Spleen (tissue), 11 donors: Measurements from ENCODE around the gene PARP1. TPM values are rescaled to one million over a fixed set of nuclear protein-coding genes. Genes with fewer than 3 reads are reported as not detected.

Experiments used
- DNase-seq: peaks from one replicate; pipeline ENCODE4 v3.0.0-alpha.2; 2020
- H3K27ac ChIP-seq, 8 donors: fragments of 200-600 bp; sonication (generic) in 7 of 8; 1 replicate in 4 of 8; 2 replicates in 4 of 8; pipeline versions ENCODE4 v1.5.0 to v1.8.0; 2016 to 2021; ENCODE audit warnings: inconsistent platforms in 4 of 8, mild to moderate bottlenecking in 4 of 8, moderate library complexity in 1 of 8
- H3K27me3 ChIP-seq, 7 donors: fragments of 200-600 bp; sonication (generic) in 6 of 7; replicated peaks in 1 of 7; 1 replicate in 4 of 7; 2 replicates in 3 of 7; pipeline versions ENCODE4 v1.5.0 to v1.8.0; 2016 to 2021; ENCODE audit warnings: inconsistent platforms in 3 of 7, mild to moderate bottlenecking in 1 of 7
- H3K36me3 ChIP-seq, 6 donors: fragments of 200-600 bp; sonication (generic) in 5 of 6; 1 replicate in 4 of 6; 2 replicates in 2 of 6; pipeline versions ENCODE4 v1.5.0 to v1.8.0; 2016 to 2021; ENCODE audit warnings: inconsistent platforms in 2 of 6
- H3K4me1 ChIP-seq, 6 donors: fragments of 200-600 bp; sonication (generic) in 5 of 6; 1 replicate in 3 of 6; 2 replicates in 3 of 6; pipeline versions ENCODE4 v1.5.0 to v1.8.0; 2016 to 2021; ENCODE audit warnings: inconsistent platforms in 3 of 6
- H3K4me3 ChIP-seq, 8 donors: fragments of 200-600 bp; sonication (generic) in 7 of 8; 1 replicate in 4 of 8; 2 replicates in 4 of 8; pipeline versions ENCODE4 v1.5.0 to v1.8.0; 2016 to 2021; ENCODE audit warnings: inconsistent platforms in 4 of 8, mild to moderate bottlenecking in 4 of 8, moderate library complexity in 2 of 8
- H3K9me3 ChIP-seq, 8 donors: fragments of 200-600 bp; sonication (generic) in 7 of 8; 1 replicate in 4 of 8; 2 replicates in 4 of 8; pipeline versions ENCODE4 v1.5.0 to v1.8.0; 2016 to 2021; ENCODE audit warnings: inconsistent platforms in 4 of 8
- POLR2A ChIP-seq, 3 donors: fragments of 450-650 bp; IDR thresholded peaks; one replicate each; pipeline ENCODE4 v1.5.1; 2017; ENCODE audit warnings: antibody characterized with exemption in 3 of 3, mild to moderate bottlenecking in 1 of 3
- POLR2AphosphoS5 ChIP-seq, 3 donors: sonication (generic); formaldehyde crosslinking; IDR thresholded peaks; one replicate each; pipeline ENCODE4 v1.5.1; 2017; ENCODE audit warnings: antibody characterized with exemption in 3 of 3
- whole genome bisulfite sequencing, 5 donors: extraction: QIAGEN DNeasy Blood & Tissue Kit in 3 of 5; methylation state at CpG; one replicate each; pipeline versions ENCODE4 v1.1.5 to v1.1.7; 2013 to 2018; 5-methylcytosine and 5-hydroxymethylcytosine counted together
- intact Hi-C: fragments of 100-400 bp; cut with DNase I; formaldehyde crosslinking; loops from one replicate; pipeline ENCODE4 v1.15.0; 2023; ENCODE audit warnings: low total_unique reads
- polyA plus RNA-seq, 3 donors: library from polyadenylated mRNA; stranded (reverse); fragments of 200-250 nt; gene quantifications; one replicate each; pipeline ENCODE4 v1.2.1, GENCODE V29; 2013
- total RNA-seq, 7 donors: library from RNA; depleted of rRNA in 3 of 7; stranded (reverse); fragments of >200 nt in 3 of 7; fragmentation: NEBNext Ultra II Directional in 4 of 7; extraction: Animal tissue kit (Norgen Biotek cat#: 25700) in 4 of 7; gene quantifications; one replicate each; pipeline versions ENCODE4 v1.1.0 to v1.2.1, GENCODE V29; 2016 to 2021
- TF ChIP-seq, protein P1 (sequence below), 11 experiments: fragments of 200-600 bp in 7 of 11; fragments of 450-650 bp in 4 of 11; sonication (generic) in 4 of 11; IDR thresholded peaks in 8 of 11; conservative IDR thresholded peaks in 3 of 11; 1 replicate in 7 of 11; 2 replicates in 4 of 11; pipeline versions ENCODE4 v1.4.0 to v1.8.0; 2016 to 2021; ENCODE audit warnings: antibody characterized with exemption in 11 of 11, inconsistent platforms in 4 of 11, mild to moderate bottlenecking in 1 of 11
- donor health status: healthy with polysubstance abuse.
- donor health status: DM: no; HTN: no; CAD: no; lungs with moderate emphysema.
- donor health status: DM: no; HTN: no; CAD: no.
- donor health status: Bipolar disorder and iron deficiency.
- donor health status: healthy.
- donor health status: DM: no; HTN: no; CAD: no.
- donor health status: DM: yes; HTN: yes; CAD: no.

Gene PARP1
- total and polyA plus RNA-seq, 10 donors = 39.2 to 213 (median 125) TPM

DNA sequence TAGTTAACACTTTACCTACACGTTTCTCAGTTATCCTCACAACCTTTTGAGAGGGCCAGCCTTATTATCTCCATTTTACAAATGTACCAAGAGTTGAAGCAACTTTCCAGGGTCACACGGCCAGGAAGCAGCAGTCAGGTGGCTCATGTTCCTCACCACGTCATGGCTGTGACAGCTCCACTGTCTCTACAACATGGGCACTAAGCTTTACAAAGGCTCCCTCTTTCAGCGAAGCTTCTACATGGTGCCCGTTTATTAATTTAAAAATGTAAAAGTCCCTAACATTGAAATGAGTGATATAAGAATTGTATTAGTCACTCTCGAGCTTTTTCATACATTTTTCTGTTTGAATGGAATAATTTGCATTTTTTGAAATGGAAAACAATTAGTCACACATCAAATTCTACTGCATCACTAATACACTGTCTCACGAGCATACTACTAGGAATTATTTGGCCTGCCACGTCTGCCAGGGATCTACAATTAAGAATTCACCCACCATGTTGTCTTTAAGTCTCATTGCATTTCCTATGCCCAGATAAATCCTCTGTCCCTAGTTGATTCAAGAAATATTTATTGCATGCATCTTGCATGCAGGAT is 70.5 kb downstream of the PARP1 start:
- 57 to 70% (median 62%) methylated on average over 8 of the region's 8 CpGs for WGBS, 5 donors
- TF ChIP-seq POLR2AphosphoS5 (IDR thresholded peaks at IDR 0.05) (no peak), POLR2A (IDR thresholded peaks at IDR 0.05) (no peak)
- TF ChIP-seq, protein P1, sequence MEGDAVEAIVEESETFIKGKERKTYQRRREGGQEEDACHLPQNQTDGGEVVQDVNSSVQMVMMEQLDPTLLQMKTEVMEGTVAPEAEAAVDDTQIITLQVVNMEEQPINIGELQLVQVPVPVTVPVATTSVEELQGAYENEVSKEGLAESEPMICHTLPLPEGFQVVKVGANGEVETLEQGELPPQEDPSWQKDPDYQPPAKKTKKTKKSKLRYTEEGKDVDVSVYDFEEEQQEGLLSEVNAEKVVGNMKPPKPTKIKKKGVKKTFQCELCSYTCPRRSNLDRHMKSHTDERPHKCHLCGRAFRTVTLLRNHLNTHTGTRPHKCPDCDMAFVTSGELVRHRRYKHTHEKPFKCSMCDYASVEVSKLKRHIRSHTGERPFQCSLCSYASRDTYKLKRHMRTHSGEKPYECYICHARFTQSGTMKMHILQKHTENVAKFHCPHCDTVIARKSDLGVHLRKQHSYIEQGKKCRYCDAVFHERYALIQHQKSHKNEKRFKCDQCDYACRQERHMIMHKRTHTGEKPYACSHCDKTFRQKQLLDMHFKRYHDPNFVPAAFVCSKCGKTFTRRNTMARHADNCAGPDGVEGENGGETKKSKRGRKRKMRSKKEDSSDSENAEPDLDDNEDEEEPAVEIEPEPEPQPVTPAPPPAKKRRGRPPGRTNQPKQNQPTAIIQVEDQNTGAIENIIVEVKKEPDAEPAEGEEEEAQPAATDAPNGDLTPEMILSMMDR (IDR thresholded peaks at IDR 0.05 in 8 of 11, conservative IDR thresholded peaks at IDR 0.05 in 3 of 11) = no peak
- Histone ChIP-seq H3K4me1 (peaks cover 5 to 10% (median 9%) of the 10 kb centered on the region in 6 donors), H3K4me3 (no peak overlapping the region), H3K27ac (no peak overlapping the region), H3K9me3 (peaks cover 0 to 17% (median 3%) of the 10 kb centered on the region in 8 donors), H3K27me3 (no peaks in the 10 kb centered on the region), H3K36me3 (no peaks in the 10 kb centered on the region)
- DNase-seq = no peak
- intact Hi-C loops = no loop called here

DNA sequence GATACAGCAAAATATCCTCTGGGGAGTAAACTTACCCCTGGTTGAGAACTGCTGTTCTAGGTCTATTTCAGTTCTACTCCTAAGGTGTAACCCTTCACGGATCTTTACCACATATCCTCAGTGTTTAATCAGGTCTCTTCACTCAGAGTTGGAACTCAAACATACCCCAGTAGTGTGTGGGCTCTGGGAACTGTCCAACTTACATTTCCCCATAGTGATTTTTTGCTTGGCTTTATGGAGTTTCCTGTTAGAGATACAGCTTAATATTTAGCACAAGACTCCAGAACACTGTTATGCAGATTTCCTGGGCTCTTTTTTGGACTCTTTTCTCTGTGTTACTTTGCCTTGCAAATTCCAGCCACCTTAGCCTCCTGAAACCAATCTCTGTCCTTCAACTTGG is 72.2 kb downstream of the PARP1 start:
- no peaks in the 10 kb centered on the region for H3K36me3 ChIP-seq
- TF ChIP-seq POLR2AphosphoS5 (IDR thresholded peaks at IDR 0.05) = no peak
- no peak for TF ChIP-seq POLR2A (IDR thresholded peaks at IDR 0.05)
- TF ChIP-seq, protein P1 (IDR thresholded peaks at IDR 0.05 in 8 of 11, conservative IDR thresholded peaks at IDR 0.05 in 3 of 11) = no peak
- no peak overlapping the region for H3K4me3 ChIP-seq
- DNase-seq = no peak
- intact Hi-C loops = no loop called here
- WGBS, 5 donors = 44 to 67% (median 61%) methylated on average over 1 of the region's 1 CpG
- peaks cover 0 to 8% (median 0%) of the 10 kb centered on the region in 8 donors for H3K9me3 ChIP-seq
- H3K4me1 ChIP-seq = peaks cover 5 to 10% (median 9%) of the 10 kb centered on the region in 6 donors
- no peaks in the 10 kb centered on the region for H3K27me3 ChIP-seq
- no peak overlapping the region for H3K27ac ChIP-seq

DNA sequence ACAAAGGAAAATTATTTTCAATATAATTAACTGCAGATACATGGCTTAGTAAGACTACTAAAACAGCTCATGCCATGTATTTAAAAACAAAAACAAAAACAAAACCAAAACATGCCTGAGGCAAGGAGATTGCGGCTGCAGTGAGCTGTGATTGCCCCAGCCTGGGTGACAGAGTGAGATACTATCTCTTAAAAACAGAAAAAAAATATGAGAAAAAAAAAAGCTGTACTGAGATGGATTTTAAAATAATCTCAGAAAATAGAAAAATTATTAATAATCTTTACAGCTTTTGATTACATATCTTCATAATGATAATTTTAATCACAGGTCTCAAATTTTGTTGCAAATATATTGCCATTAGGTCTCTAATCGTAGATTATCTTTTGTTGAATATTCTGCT is 74.9 kb downstream of the PARP1 start:
- H3K4me3 ChIP-seq = peak overlapping the region in 1 of 8 donors; percentile 49
- peak overlapping the region in 1 of 8 donors; percentile 45 for H3K27ac ChIP-seq
- DNase-seq = no peak
- no peaks in the 10 kb centered on the region for H3K36me3 ChIP-seq
- intact Hi-C loops = no loop called here
- H3K9me3 ChIP-seq = no peaks in the 10 kb centered on the region
- peaks cover 5 to 10% (median 9%) of the 10 kb centered on the region in 6 donors for H3K4me1 ChIP-seq
- H3K27me3 ChIP-seq = no peaks in the 10 kb centered on the region
- 48 to 64% (median 59%) methylated on average over 2 of the region's 2 CpGs for WGBS, 5 donors
- TF ChIP-seq POLR2AphosphoS5 (IDR thresholded peaks at IDR 0.05) (no peak), POLR2A (IDR thresholded peaks at IDR 0.05) (no peak)
- TF ChIP-seq, protein P1 (IDR thresholded peaks at IDR 0.05 in 8 of 11, conservative IDR thresholded peaks at IDR 0.05 in 3 of 11) = peak in 1 of 11 experiments; percentile 3

DNA sequence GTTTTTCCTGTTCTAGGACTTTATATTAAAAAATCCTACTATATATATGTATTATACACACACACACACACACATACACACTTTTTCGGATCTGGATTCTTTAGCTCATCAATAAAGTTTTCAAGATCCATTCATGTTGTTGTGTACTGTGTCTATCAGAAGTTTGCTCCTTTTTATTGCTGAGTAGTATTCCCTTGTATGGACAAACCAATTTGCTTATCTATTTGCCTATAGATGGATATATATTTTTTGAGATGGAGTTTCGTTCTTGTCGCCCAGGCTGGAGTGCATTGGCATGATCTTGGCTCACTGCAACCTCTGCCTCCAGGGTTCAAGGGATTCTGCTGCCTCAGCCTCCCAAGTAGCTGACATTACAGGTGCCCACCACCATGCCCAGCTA is 78.7 kb downstream of the PARP1 start:
- Histone ChIP-seq H3K36me3 (no peaks in the 10 kb centered on the region), H3K9me3 (no peaks in the 10 kb centered on the region), H3K27ac (no peak overlapping the region), H3K4me1 (peaks cover 5 to 10% (median 9%) of the 10 kb centered on the region in 6 donors), H3K4me3 (no peak overlapping the region), H3K27me3 (no peaks in the 10 kb centered on the region)
- 92 to 96% (median 93%) methylated on average over 3 of the region's 3 CpGs for WGBS, 5 donors
- intact Hi-C loops = no loop called here
- no peak for DNase-seq
- TF ChIP-seq, protein P1 (IDR thresholded peaks at IDR 0.05 in 8 of 11, conservative IDR thresholded peaks at IDR 0.05 in 3 of 11) = no peak
- TF ChIP-seq POLR2AphosphoS5 (IDR thresholded peaks at IDR 0.05) (no peak), POLR2A (IDR thresholded peaks at IDR 0.05) (no peak)
